Measurements from ENCODE around the gene TDP2.

GRCh38 chr6:24630856-24631505 lies 35.7 kb downstream of the TDP2 start:
- TF ChIP-seq CTCF (conservative IDR thresholded peaks at IDR 0.05 in 1 of 2, IDR thresholded peaks at IDR 0.05 in 1 of 2; ENCODE audit: low read depth in 1 of 2, low read length in 2 of 2): no peak
- no peak for TF ChIP-seq EZH2 (IDR thresholded peaks at IDR 0.05; ENCODE audit: low read length, missing control alignments)

All from fibroblast of lung (primary cell).